WTC11 (cell line): ENCODE results near the gene PPP1R1B. TPM values are rescaled to one million over a fixed set of nuclear protein-coding genes. Genes with fewer than 3 reads are reported as not detected.

Source experiments
- ATAC-seq: fragments of 200-7000 bp; cut with Tn5 transposase; 2 replicates; pipeline ENCODE4 v1.10.0; 2021; ENCODE audit warnings: mild to moderate bottlenecking, moderate library complexity
- CTCF ChIA-PET: fragments of 300-600 bp; sonication (Branson Sonifier 250); formaldehyde crosslinking; loops from one replicate; lab custom pipeline; 2021; ENCODE audit warnings: antibody characterized with exemption; lab: Charles Lee
- POLR2A ChIA-PET: fragments of 350-600 bp; sonication (Branson Sonifier 250); formaldehyde crosslinking; loops from one replicate; lab custom pipeline; 2021; ENCODE audit warnings: antibody characterized with exemption; lab: Charles Lee
- DNase-seq: peaks from one replicate; pipeline ENCODE4 v3.0.0; 2021; ENCODE audit warnings: low spot score
- H3K27ac Mint-ChIP-seq: 2 replicates; pipeline ENCODE4 v1.8.0; 2021; ENCODE audit warnings: mixed read lengths
- H3K27me3 Mint-ChIP-seq: 2 replicates; pipeline ENCODE4 v1.8.0; 2021; ENCODE audit warnings: low read depth, mild to moderate bottlenecking, moderate library complexity, mixed read lengths
- H3K36me3 Mint-ChIP-seq: 2 replicates; pipeline ENCODE4 v1.8.0; 2021; ENCODE audit warnings: mixed read lengths
- H3K4me1 Mint-ChIP-seq: 2 replicates; pipeline ENCODE4 v1.8.0; 2022; ENCODE audit warnings: mixed read lengths
- H3K4me3 Mint-ChIP-seq: 2 replicates; pipeline ENCODE4 v1.8.0; 2021; ENCODE audit warnings: mild to moderate bottlenecking, moderate library complexity, mixed read lengths
- H3K9me3 Mint-ChIP-seq: 2 replicates; pipeline ENCODE4 v1.8.0; 2021; ENCODE audit warnings: mixed read lengths
- ARID4B ChIP-seq: sonication (generic); formaldehyde crosslinking; IDR thresholded peaks from 2 replicates; pipeline ENCODE4 v1.8.0; 2023; ENCODE audit warnings: missing genetic modification reagents, mild to moderate bottlenecking, borderline replicate concordance
- ATF1 ChIP-seq: sonication (generic); formaldehyde crosslinking; IDR thresholded peaks from 2 replicates; pipeline ENCODE4 v1.8.1; 2023; ENCODE audit warnings: mild to moderate bottlenecking, moderate library complexity, missing genetic modification reagents
- ATF3 ChIP-seq: sonication (generic); formaldehyde crosslinking; conservative IDR thresholded peaks from 2 replicates; pipeline ENCODE4 v1.8.1; 2022; ENCODE audit warnings: mild to moderate bottlenecking, missing genetic modification reagents
- CBFB ChIP-seq: sonication (generic); formaldehyde crosslinking; IDR thresholded peaks from 2 replicates; pipeline ENCODE4 v1.8.1; 2022; ENCODE audit warnings: mild to moderate bottlenecking, low read depth, missing genetic modification reagents
- E2F1 ChIP-seq: sonication (generic); formaldehyde crosslinking; IDR thresholded peaks from 2 replicates; pipeline ENCODE4 v1.8.0; 2022; ENCODE audit warnings: mild to moderate bottlenecking, missing genetic modification reagents
- E2F4 ChIP-seq: sonication (generic); formaldehyde crosslinking; IDR thresholded peaks from 2 replicates; pipeline ENCODE4 v1.8.1; 2022; ENCODE audit warnings: low read depth, mild to moderate bottlenecking, moderate library complexity, missing genetic modification reagents, borderline replicate concordance
- E2F5 ChIP-seq: sonication (generic); formaldehyde crosslinking; IDR thresholded peaks from 2 replicates; pipeline ENCODE4 v1.8.1; 2022; ENCODE audit warnings: mild to moderate bottlenecking, moderate library complexity, missing genetic modification reagents
- ERG ChIP-seq: fragments of 250-450 bp; sonication (Bioruptor Pico); IDR thresholded peaks from 2 replicates; pipeline ENCODE4 v1.8.0; 2021; ENCODE audit warnings: mild to moderate bottlenecking
- GABPB1 ChIP-seq: sonication (generic); formaldehyde crosslinking; IDR thresholded peaks from 2 replicates; pipeline ENCODE4 v1.8.1; 2023; ENCODE audit warnings: mild to moderate bottlenecking, missing genetic modification reagents
- IRF1 ChIP-seq: sonication (generic); formaldehyde crosslinking; IDR thresholded peaks from 2 replicates; pipeline ENCODE4 v1.8.0; 2023; ENCODE audit warnings: missing genetic modification reagents
- IRF2 ChIP-seq: sonication (generic); formaldehyde crosslinking; IDR thresholded peaks from 2 replicates; pipeline ENCODE4 v1.8.0; 2022; ENCODE audit warnings: low read depth, missing genetic modification reagents, borderline replicate concordance
- JAZF1 ChIP-seq: fragments of 250-450 bp; sonication (Bioruptor Pico); IDR thresholded peaks from 2 replicates; pipeline ENCODE4 v1.9.0; 2021; ENCODE audit warnings: moderate library complexity, mild to moderate bottlenecking, inconsistent platforms
- KAT7 ChIP-seq: sonication (generic); formaldehyde crosslinking; IDR thresholded peaks from 2 replicates; pipeline ENCODE4 v1.8.1; 2023; ENCODE audit warnings: missing genetic modification reagents, mild to moderate bottlenecking, borderline replicate concordance
- PRRX2 ChIP-seq: fragments of 250-450 bp; sonication (Bioruptor Pico); IDR thresholded peaks from 2 replicates; pipeline ENCODE4 v1.8.0; 2021; ENCODE audit warnings: mild to moderate bottlenecking
- SMAD3 ChIP-seq: sonication (generic); formaldehyde crosslinking; IDR thresholded peaks from 2 replicates; pipeline ENCODE4 v1.8.0; 2022; ENCODE audit warnings: missing genetic modification reagents, mild to moderate bottlenecking, borderline replicate concordance
- USF2 ChIP-seq: sonication (generic); formaldehyde crosslinking; IDR thresholded peaks from 2 replicates; pipeline ENCODE4 v1.8.1; 2023; ENCODE audit warnings: mild to moderate bottlenecking, missing genetic modification reagents, moderate library complexity
- ZNF121 ChIP-seq: sonication (generic); formaldehyde crosslinking; IDR thresholded peaks from 2 replicates; pipeline ENCODE4 v1.8.0; 2023; ENCODE audit warnings: missing genetic modification reagents
- ZNF219 ChIP-seq: sonication (generic); formaldehyde crosslinking; IDR thresholded peaks from 2 replicates; pipeline ENCODE4 v1.8.0; 2023; ENCODE audit warnings: missing genetic modification reagents, mild to moderate bottlenecking, borderline replicate concordance
- ZNF512 ChIP-seq: sonication (generic); formaldehyde crosslinking; IDR thresholded peaks from 2 replicates; pipeline ENCODE4 v1.8.1; 2022; ENCODE audit warnings: missing genetic modification reagents, borderline replicate concordance
- total RNA-seq: library from RNA; stranded (reverse); gene quantifications from 3 replicates; pipeline ENCODE4 v1.2.3, GENCODE V29; 2021

PPP1R1B gene
- total RNA-seq, 1 experiment from 2014 or later, result 20.5 TPM

GRCh38 chr17:39655105-39655504 lies 28.4 kb downstream of the PPP1R1B start:
- Mint-ChIP-seq H3K27ac (peak overlapping the region; percentile 33; the same call in 1 of the 2 replicates), H3K4me3 (no peak overlapping the region)

GRCh38 chr17:39658346-39658745 lies 31.6 kb downstream of the PPP1R1B start:
- CTCF ChIA-PET, result interaction anchor here (1.1 to 18.1 kb wide), 3 partner anchors 15 to 47 kb away, joined by 3 to 851 read pairs (median 3); partner anchors contain the start of genes PPP1R1B and STARD3
- H3K27ac Mint-ChIP-seq, result no peak overlapping the region
- POLR2A ChIA-PET, result interaction anchor here (0.6 kb wide), 1 partner anchor 8 kb away, joined by 3 read pairs; no protein-coding TSS in a partner anchor
- H3K4me1 Mint-ChIP-seq, result peaks cover 30% of the 10 kb centered on the region
- TF ChIP-seq ARID4B (CRISPR knock-in tag), result no peak
- no peak for TF ChIP-seq E2F4 (CRISPR knock-in tag)
- no peak for TF ChIP-seq USF2
- no peak for TF ChIP-seq ZNF512 (CRISPR knock-in tag)
- TF ChIP-seq ATF1 (CRISPR knock-in tag), result no peak
- TF ChIP-seq IRF1, result no peak
- no peak for TF ChIP-seq ZNF219 (CRISPR knock-in tag)
- TF ChIP-seq ERG, result no peak
- no peak for TF ChIP-seq JAZF1 (CRISPR knock-in tag)
- TF ChIP-seq IRF2 (CRISPR knock-in tag), result no peak
- TF ChIP-seq GABPB1 (CRISPR knock-in tag), result no peak
- no peak for TF ChIP-seq ATF3
- no peak for TF ChIP-seq PRRX2
- TF ChIP-seq CBFB (CRISPR knock-in tag), result no peak
- TF ChIP-seq, all 79 proteins: peak for 0
- Mint-ChIP-seq H3K36me3 (peaks cover 13% of the 10 kb centered on the region), H3K27me3 (no peaks in the 10 kb centered on the region), H3K4me3 (no peak overlapping the region), H3K9me3 (no peaks in the 10 kb centered on the region)
- ATAC-seq (no peak), DNase-seq (no peak)

More at GRCh38 chr17:39655105-39655504, 28.4 kb downstream of the PPP1R1B start:
- no peak for DNase-seq
- no peaks in the 10 kb centered on the region for H3K27me3 Mint-ChIP-seq
- peaks cover 44% of the 10 kb centered on the region for H3K4me1 Mint-ChIP-seq
- ATAC-seq, result no peak
- ChIA-PET POLR2A (interaction anchor here (1.0 to 1.6 kb wide), 2 partner anchors 23 to 45 kb away, joined by 3 to 5 read pairs; partner anchors contain the start of gene ERBB2), CTCF (interaction anchor here (0.6 to 18.1 kb wide), 10 partner anchors 11 to 107 kb away, joined by 3 to 851 read pairs (median 17); partner anchors contain the start of genes PGAP3, PNMT, PPP1R1B and STARD3)
- H3K9me3 Mint-ChIP-seq, result no peaks in the 10 kb centered on the region
- H3K36me3 Mint-ChIP-seq, result peaks cover 5% of the 10 kb centered on the region
- TF ChIP-seq E2F1 (CRISPR knock-in tag) (no peak), ZNF121 (CRISPR knock-in tag) (peak; percentile 82), SMAD3 (CRISPR knock-in tag) (no peak), KAT7 (CRISPR knock-in tag) (no peak), E2F5 (no peak)
